Measurements from ENCODE around the gene BASP1. TPM values are rescaled to one million over a fixed set of nuclear protein-coding genes. Genes with fewer than 3 reads are reported as not detected.

BASP1 gene
- total and polyA plus RNA-seq, 10 of the 15 experiments (the other 5 are each of a cell fraction or from before 2014, with no cell fraction given) = 27.3 to 190 (median 102) TPM

DNA sequence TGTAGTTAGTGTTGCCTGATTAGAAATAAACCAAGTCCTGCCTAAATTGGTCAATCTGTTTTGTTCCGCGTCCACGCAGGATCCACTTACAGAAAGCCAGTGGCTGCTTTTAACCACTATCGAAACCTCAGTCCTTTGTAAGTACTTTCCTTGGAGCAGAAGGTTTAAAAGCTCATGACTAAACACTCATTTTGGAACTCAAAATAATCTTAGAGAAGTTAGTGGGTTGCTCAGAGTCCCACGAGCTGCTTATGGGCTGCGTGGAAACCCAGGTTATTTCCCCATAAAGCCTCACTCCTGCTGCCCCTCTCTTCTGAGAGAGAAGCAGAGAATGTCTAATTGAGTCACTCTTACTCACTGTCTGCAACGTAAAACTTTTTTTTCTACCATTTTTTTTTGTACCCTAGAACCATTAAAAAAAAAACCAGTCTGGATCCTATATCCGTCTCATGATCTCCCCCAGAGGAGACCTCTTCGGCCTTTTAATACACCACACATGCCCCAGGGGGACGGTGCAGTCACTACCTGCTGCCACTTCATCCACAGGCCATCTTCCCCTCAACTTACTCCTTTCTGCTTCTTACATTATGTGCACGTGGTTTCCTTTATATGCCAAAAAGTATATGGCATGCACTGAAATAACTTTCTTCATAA lies 7.6 kb downstream of the BASP1 start (continued):
- TF ChIP-seq NR2C1 (IDR thresholded peaks at IDR 0.05) (no peak), RB1 (IDR thresholded peaks at IDR 0.05; ENCODE audit: borderline replicate concordance) (no peak), FOS (IDR thresholded peaks at IDR 0.05; ENCODE audit: borderline replicate concordance, extremely low read depth, insufficient read length) (no peak), MEF2A (IDR thresholded peaks at IDR 0.05; ENCODE audit: insufficient read depth, low read depth, low read length) (peak; percentile 80), TCF7 (IDR thresholded peaks at IDR 0.05; ENCODE audit: borderline replicate concordance) (no peak; the same call in 1 of the 2 replicates), NFIC (IDR thresholded peaks at IDR 0.05; ENCODE audit: low read depth, low read length) (peak; percentile 92), IKZF1 (conservative IDR thresholded peaks at IDR 0.05) (peak; percentile 78), EED (IDR thresholded peaks at IDR 0.05; ENCODE audit: low read depth) (peak; percentile 81; the same call in 1 of the 2 replicates), BACH1 (IDR thresholded peaks at IDR 0.05; ENCODE audit: borderline replicate concordance) (peak; percentile 83), YBX1 (IDR thresholded peaks at IDR 0.05) (no peak), CREB1 (IDR thresholded peaks at IDR 0.05; ENCODE audit: low read depth) (peak; percentile 45), ZNF207 (IDR thresholded peaks at IDR 0.05; ENCODE audit: borderline replicate concordance) (no peak), PAX5 (IDR thresholded peaks at IDR 0.05; ENCODE audit: borderline replicate concordance, low read depth, low read length) (peak; percentile 48; the same call in 1 of the 2 replicates), SREBF2 (IDR thresholded peaks at IDR 0.05; ENCODE audit: low read length) (no peak), POU2F2 (IDR thresholded peaks at IDR 0.05; ENCODE audit: borderline replicate concordance, low read depth, low read length) (peak; percentile 43; the same call in 1 of the 3 replicates), RELA (IDR thresholded peaks at IDR 0.05; ENCODE audit: borderline replicate concordance, partially characterized antibody) (peak; percentile 90), IKZF2 (IDR thresholded peaks at IDR 0.05) (peak; percentile 81 to 88), POLR2AphosphoS5 (IDR thresholded peaks at IDR 0.05; ENCODE audit: low read length) (peak; percentile 61), CEBPB (IDR thresholded peaks at IDR 0.05; ENCODE audit: borderline replicate concordance in 1 of 2, low read depth in 2 of 2, low read length in 2 of 2) (peak in 1 of 2 experiments; percentile 84; a peak in 2 of 4 replicates), ZSCAN29 (IDR thresholded peaks at IDR 0.05) (peak; percentile 98), ATF7 (IDR thresholded peaks at IDR 0.05; ENCODE audit: low read depth) (peak; percentile 44; the same call in 1 of the 2 replicates), RUNX3 (IDR thresholded peaks at IDR 0.05; ENCODE audit: low read length) (peak; percentile 90), STAT3 (IDR thresholded peaks at IDR 0.05; ENCODE audit: low read depth, low read length) (no peak), SMARCA5 (IDR thresholded peaks at IDR 0.05) (no peak), YY1 (IDR thresholded peaks at IDR 0.05; ENCODE audit: low read depth, low read length) (0 out of 2 replicates have a peak, but pooled peaks have one; percentile 7), SP1 (IDR thresholded peaks at IDR 0.05; ENCODE audit: low read depth, low read length) (peak; percentile 31), EP300 (IDR thresholded peaks at IDR 0.05; ENCODE audit: borderline replicate concordance in 1 of 2, control insufficient read depth in 1 of 2, low read depth in 2 of 2, low read length in 2 of 2) (peak; percentile 50 to 62; a peak in 2 of 4 replicates), FOXM1 (IDR thresholded peaks at IDR 0.05; ENCODE audit: low read depth, low read length) (peak; percentile 82), ZBED1 (IDR thresholded peaks at IDR 0.05; ENCODE audit: borderline replicate concordance) (peak; percentile 72; the same call in 1 of the 2 replicates), SREBF1 (IDR thresholded peaks at IDR 0.05; ENCODE audit: low read length) (no peak)
- TF ChIP-seq, protein P1, sequence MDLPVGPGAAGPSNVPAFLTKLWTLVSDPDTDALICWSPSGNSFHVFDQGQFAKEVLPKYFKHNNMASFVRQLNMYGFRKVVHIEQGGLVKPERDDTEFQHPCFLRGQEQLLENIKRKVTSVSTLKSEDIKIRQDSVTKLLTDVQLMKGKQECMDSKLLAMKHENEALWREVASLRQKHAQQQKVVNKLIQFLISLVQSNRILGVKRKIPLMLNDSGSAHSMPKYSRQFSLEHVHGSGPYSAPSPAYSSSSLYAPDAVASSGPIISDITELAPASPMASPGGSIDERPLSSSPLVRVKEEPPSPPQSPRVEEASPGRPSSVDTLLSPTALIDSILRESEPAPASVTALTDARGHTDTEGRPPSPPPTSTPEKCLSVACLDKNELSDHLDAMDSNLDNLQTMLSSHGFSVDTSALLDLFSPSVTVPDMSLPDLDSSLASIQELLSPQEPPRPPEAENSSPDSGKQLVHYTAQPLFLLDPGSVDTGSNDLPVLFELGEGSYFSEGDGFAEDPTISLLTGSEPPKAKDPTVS (IDR thresholded peaks at IDR 0.05; ENCODE audit: low read depth, low read length) = no peak
- TF ChIP-seq, protein P2, sequence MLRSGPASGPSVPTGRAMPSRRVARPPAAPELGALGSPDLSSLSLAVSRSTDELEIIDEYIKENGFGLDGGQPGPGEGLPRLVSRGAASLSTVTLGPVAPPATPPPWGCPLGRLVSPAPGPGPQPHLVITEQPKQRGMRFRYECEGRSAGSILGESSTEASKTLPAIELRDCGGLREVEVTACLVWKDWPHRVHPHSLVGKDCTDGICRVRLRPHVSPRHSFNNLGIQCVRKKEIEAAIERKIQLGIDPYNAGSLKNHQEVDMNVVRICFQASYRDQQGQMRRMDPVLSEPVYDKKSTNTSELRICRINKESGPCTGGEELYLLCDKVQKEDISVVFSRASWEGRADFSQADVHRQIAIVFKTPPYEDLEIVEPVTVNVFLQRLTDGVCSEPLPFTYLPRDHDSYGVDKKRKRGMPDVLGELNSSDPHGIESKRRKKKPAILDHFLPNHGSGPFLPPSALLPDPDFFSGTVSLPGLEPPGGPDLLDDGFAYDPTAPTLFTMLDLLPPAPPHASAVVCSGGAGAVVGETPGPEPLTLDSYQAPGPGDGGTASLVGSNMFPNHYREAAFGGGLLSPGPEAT (IDR thresholded peaks at IDR 0.05; ENCODE audit: low read depth) = peak; percentile 90
